ENCODE data around the gene C2orf15. TPM values are rescaled to one million over a fixed set of nuclear protein-coding genes. Genes with fewer than 3 reads are reported as not detected.

The C2orf15 gene
- total RNA-seq, 1 donor from 2014 or later = 0.17 TPM

GRCh38 chr2:99169534-99169933, 28.0 kb downstream of the C2orf15 start:
- peaks cover 15% of the 10 kb centered on the region for H3K36me3 Mint-ChIP-seq (ENCODE audit: low read depth)
- DNase-seq (ENCODE audit: low spot score) = no peak
- no peak overlapping the region for H3K27ac Mint-ChIP-seq (ENCODE audit: unreplicated experiment)
- no peak for TF ChIP-seq CTCF (IDR thresholded peaks at IDR 0.05)
- no peaks in the 10 kb centered on the region for H3K9me3 Mint-ChIP-seq (ENCODE audit: low read depth)
- no peaks in the 10 kb centered on the region for H3K4me1 Mint-ChIP-seq (ENCODE audit: low read depth)
- no peak overlapping the region for H3K4me3 Mint-ChIP-seq (ENCODE audit: unreplicated experiment)
- H3K27me3 Mint-ChIP-seq (ENCODE audit: low read depth) = no peaks in the 10 kb centered on the region

DNA sequence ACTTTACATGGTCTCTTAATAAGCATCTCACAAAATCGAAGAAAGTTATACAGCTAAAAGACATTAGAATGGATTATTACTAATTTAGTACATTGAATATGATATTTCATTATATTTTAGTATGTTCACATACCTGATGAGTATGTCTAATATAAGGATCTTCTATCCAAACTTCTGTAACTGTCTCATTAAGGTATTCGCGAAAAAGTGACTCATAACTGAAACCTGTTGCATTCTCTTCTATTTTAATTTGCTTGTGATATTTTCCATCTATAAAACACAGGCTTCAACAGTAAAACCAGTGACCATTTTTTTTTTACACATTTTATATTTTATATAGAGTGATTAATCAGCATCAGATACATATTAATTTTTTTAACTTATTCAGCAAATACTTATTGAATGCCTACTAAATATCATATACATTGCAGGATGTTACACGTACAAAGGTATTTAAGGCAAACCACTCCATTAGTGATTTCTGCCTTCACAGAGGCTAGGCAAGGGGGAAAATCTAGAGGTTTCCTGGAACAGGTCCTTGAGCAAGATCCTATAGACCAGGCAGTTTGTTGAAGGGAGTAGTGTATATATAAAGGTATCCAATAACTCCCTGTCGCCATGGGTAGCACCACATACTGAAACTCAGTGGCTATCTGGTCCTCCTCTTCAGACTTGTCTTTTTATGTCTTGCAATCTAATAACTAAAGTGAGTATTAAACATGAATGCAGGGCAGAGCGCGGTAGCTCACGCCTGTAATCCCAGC, 30.1 kb downstream of the C2orf15 start:
- H3K4me1 Mint-ChIP-seq (ENCODE audit: low read depth) = no peaks in the 10 kb centered on the region
- no peaks in the 10 kb centered on the region for H3K27me3 Mint-ChIP-seq (ENCODE audit: low read depth)
- no peak for TF ChIP-seq CTCF (IDR thresholded peaks at IDR 0.05)
- H3K4me3 Mint-ChIP-seq (ENCODE audit: unreplicated experiment) = no peak overlapping the region
- H3K36me3 Mint-ChIP-seq (ENCODE audit: low read depth) = peaks cover 12% of the 10 kb centered on the region
- no peak overlapping the region for H3K27ac Mint-ChIP-seq (ENCODE audit: unreplicated experiment)
- no peak for DNase-seq (ENCODE audit: low spot score)
- H3K9me3 Mint-ChIP-seq (ENCODE audit: low read depth) = no peaks in the 10 kb centered on the region

GRCh38 chr2:99180755-99181623, 39.5 kb downstream of the C2orf15 start, which contains the start of the genes MITD1 and MRPL30:
MITD1 (minus strand) TSS chr2:99181058; CDS start chr2:99180981, 77 bp downstream.
MRPL30 (plus strand) TSS chr2:99181184; CDS start chr2:99186204, 5,020 bp downstream.
- peak; percentile 94 for DNase-seq (ENCODE audit: low spot score)
- Mint-ChIP-seq H3K9me3 (ENCODE audit: low read depth) (no peaks in the 10 kb centered on the region), H3K27ac (ENCODE audit: unreplicated experiment) (peak within 1 kb of the TSS; percentile 98), H3K36me3 (ENCODE audit: low read depth) (peaks cover 1% of the 10 kb centered on the region), H3K27me3 (ENCODE audit: low read depth) (no peaks in the 10 kb centered on the region), H3K4me3 (ENCODE audit: unreplicated experiment) (peak within 1 kb of the TSS; percentile 100), H3K4me1 (ENCODE audit: low read depth) (peaks cover 42% of the 10 kb centered on the region)
- no peak for TF ChIP-seq CTCF (IDR thresholded peaks at IDR 0.05)

DNA sequence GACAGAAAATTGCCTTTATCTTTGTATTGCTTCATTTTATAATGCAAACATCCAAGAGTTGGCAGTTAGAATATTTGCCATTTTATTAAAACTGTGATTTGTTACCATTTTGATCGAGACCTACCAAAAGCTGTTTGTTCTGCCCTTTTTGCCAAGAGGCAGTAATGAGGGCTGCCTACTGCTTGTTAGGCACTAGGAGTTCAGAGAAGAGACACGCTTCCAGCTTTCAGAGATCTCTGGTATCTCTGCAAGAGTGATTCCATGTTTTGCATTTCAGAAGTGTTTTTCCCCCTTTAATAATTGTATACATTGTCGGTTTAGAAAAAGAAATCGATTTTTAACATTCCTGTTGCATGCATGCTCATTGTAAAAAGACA, 40.1 kb downstream of the C2orf15 start:
- H3K4me3 Mint-ChIP-seq (ENCODE audit: unreplicated experiment) = peak overlapping the region; percentile 100
- no peaks in the 10 kb centered on the region for H3K9me3 Mint-ChIP-seq (ENCODE audit: low read depth)
- peaks cover 1% of the 10 kb centered on the region for H3K36me3 Mint-ChIP-seq (ENCODE audit: low read depth)
- no peak for DNase-seq (ENCODE audit: low spot score)
- no peaks in the 10 kb centered on the region for H3K27me3 Mint-ChIP-seq (ENCODE audit: low read depth)
- peaks cover 42% of the 10 kb centered on the region for H3K4me1 Mint-ChIP-seq (ENCODE audit: low read depth)
- no peak for TF ChIP-seq CTCF (IDR thresholded peaks at IDR 0.05)
- H3K27ac Mint-ChIP-seq (ENCODE audit: unreplicated experiment) = peak overlapping the region; percentile 98

DNA sequence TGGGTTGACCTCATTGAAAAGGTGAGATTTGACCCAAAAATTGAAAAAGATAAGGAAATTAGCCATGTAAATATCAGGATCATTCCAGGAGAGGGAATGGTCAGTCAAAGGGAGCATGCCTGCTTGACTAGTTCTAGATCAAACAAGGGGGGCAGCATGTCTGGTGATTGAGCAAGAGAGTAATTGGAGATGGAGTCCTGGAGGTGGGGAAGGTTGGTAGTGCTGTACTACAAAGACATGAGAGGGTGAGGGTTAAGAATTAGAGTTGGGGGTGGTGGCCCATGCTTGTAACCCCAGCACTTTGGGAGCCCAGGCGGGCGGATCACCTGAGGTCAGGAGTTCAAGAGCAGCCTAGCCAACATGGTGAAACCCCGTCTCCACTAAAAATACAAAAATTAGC, 41.5 kb downstream of the C2orf15 start:
- peak overlapping the region; percentile 42 for H3K4me3 Mint-ChIP-seq (ENCODE audit: unreplicated experiment)
- peaks cover 42% of the 10 kb centered on the region for H3K4me1 Mint-ChIP-seq (ENCODE audit: low read depth)
- H3K36me3 Mint-ChIP-seq (ENCODE audit: low read depth) = peaks cover 1% of the 10 kb centered on the region
- no peak for DNase-seq (ENCODE audit: low spot score)
- TF ChIP-seq CTCF (IDR thresholded peaks at IDR 0.05) = no peak
- H3K9me3 Mint-ChIP-seq (ENCODE audit: low read depth) = no peaks in the 10 kb centered on the region
- H3K27ac Mint-ChIP-seq (ENCODE audit: unreplicated experiment) = peak overlapping the region; percentile 47
- no peaks in the 10 kb centered on the region for H3K27me3 Mint-ChIP-seq (ENCODE audit: low read depth)

Measured in chondrocyte (in vitro differentiated cells).